ENCODE data around the gene TMEM143. TPM values are rescaled to one million over a fixed set of nuclear protein-coding genes. Genes with fewer than 3 reads are reported as not detected.
"Not testable (repeated sequence)": the region's sequence is repeated elsewhere in the genome, so short reads cannot be mapped to it uniquely, and the experiment has no call there.

Gene TMEM143
- total RNA-seq, 1 donor from 2014 or later, result 5.4 TPM

GRCh38 chr19:48378194-48378570 lies 14.4 kb upstream of the TMEM143 start:
- Mint-ChIP-seq H3K36me3 (ENCODE audit: low read depth) (peaks cover 9% of the 10 kb centered on the region), H3K9me3 (ENCODE audit: low read depth) (no peaks in the 10 kb centered on the region), H3K27me3 (ENCODE audit: low read depth) (no peaks in the 10 kb centered on the region), H3K27ac (ENCODE audit: unreplicated experiment) (no peak overlapping the region), H3K4me1 (ENCODE audit: low read depth) (peaks cover 3% of the 10 kb centered on the region), H3K4me3 (ENCODE audit: unreplicated experiment) (no peak overlapping the region)
- DNase-seq (ENCODE audit: low spot score), result no peak
- TF ChIP-seq CTCF (IDR thresholded peaks at IDR 0.05), result no peak

- H3K27me3 Mint-ChIP-seq (ENCODE audit: low read depth), result no peaks in the 10 kb centered on the region
- no peak for DNase-seq (ENCODE audit: low spot score)
- H3K36me3 Mint-ChIP-seq (ENCODE audit: low read depth), result no peaks in the 10 kb centered on the region
- H3K4me1 Mint-ChIP-seq (ENCODE audit: low read depth), result peaks cover 10% of the 10 kb centered on the region
- H3K27ac Mint-ChIP-seq (ENCODE audit: unreplicated experiment), result no peak overlapping the region
- no peak for TF ChIP-seq CTCF (IDR thresholded peaks at IDR 0.05)
- no peak overlapping the region for H3K4me3 Mint-ChIP-seq (ENCODE audit: unreplicated experiment)
- H3K9me3 Mint-ChIP-seq (ENCODE audit: low read depth), result no peaks in the 10 kb centered on the region
Observed at GRCh38 chr19:48373567-48373966, 9.8 kb upstream of the TMEM143 start.

GRCh38 chr19:48372904-48373303 lies 9.2 kb upstream of the TMEM143 start:
- no peaks in the 10 kb centered on the region for H3K9me3 Mint-ChIP-seq (ENCODE audit: low read depth)
- H3K27ac Mint-ChIP-seq (ENCODE audit: unreplicated experiment), result no peak overlapping the region
- peaks cover 10% of the 10 kb centered on the region for H3K4me1 Mint-ChIP-seq (ENCODE audit: low read depth)
- H3K4me3 Mint-ChIP-seq (ENCODE audit: unreplicated experiment), result no peak overlapping the region
- TF ChIP-seq CTCF (IDR thresholded peaks at IDR 0.05), result no peak
- no peak for DNase-seq (ENCODE audit: low spot score)
- H3K27me3 Mint-ChIP-seq (ENCODE audit: low read depth), result no peaks in the 10 kb centered on the region
- no peaks in the 10 kb centered on the region for H3K36me3 Mint-ChIP-seq (ENCODE audit: low read depth)

GRCh38 chr19:48371771-48372170 lies 8.0 kb upstream of the TMEM143 start:
- not testable (repeated sequence) for H3K27ac Mint-ChIP-seq (ENCODE audit: unreplicated experiment); H3K27me3 Mint-ChIP-seq (ENCODE audit: low read depth); H3K36me3 Mint-ChIP-seq (ENCODE audit: low read depth); DNase-seq (ENCODE audit: low spot score); H3K4me3 Mint-ChIP-seq (ENCODE audit: unreplicated experiment); H3K9me3 Mint-ChIP-seq (ENCODE audit: low read depth); H3K4me1 Mint-ChIP-seq (ENCODE audit: low read depth)

GRCh38 chr19:48371367-48371766 lies 7.6 kb upstream of the TMEM143 start:
- Mint-ChIP-seq H3K27me3 (ENCODE audit: low read depth) (no peaks in the 10 kb centered on the region), H3K36me3 (ENCODE audit: low read depth) (no peaks in the 10 kb centered on the region), H3K9me3 (ENCODE audit: low read depth) (no peaks in the 10 kb centered on the region), H3K27ac (ENCODE audit: unreplicated experiment) (no peak overlapping the region), H3K4me3 (ENCODE audit: unreplicated experiment) (no peak overlapping the region), H3K4me1 (ENCODE audit: low read depth) (peaks cover 10% of the 10 kb centered on the region)
- DNase-seq (ENCODE audit: low spot score), result no peak
- no peak for TF ChIP-seq CTCF (IDR thresholded peaks at IDR 0.05)

GRCh38 chr19:48370955-48371354 lies 7.2 kb upstream of the TMEM143 start:
- Mint-ChIP-seq H3K4me3 (ENCODE audit: unreplicated experiment) (no peak overlapping the region), H3K27ac (ENCODE audit: unreplicated experiment) (no peak overlapping the region), H3K27me3 (ENCODE audit: low read depth) (no peaks in the 10 kb centered on the region), H3K36me3 (ENCODE audit: low read depth) (no peaks in the 10 kb centered on the region), H3K9me3 (ENCODE audit: low read depth) (no peaks in the 10 kb centered on the region), H3K4me1 (ENCODE audit: low read depth) (peaks cover 10% of the 10 kb centered on the region)
- no peak for DNase-seq (ENCODE audit: low spot score)
- TF ChIP-seq CTCF (IDR thresholded peaks at IDR 0.05), result no peak
